Inflammatory macrophage treated with lipopolysaccharide for 4 hours (primary cell): ENCODE results near the gene OR6C74.

Experiments used
- DNase-seq: peaks from one replicate; pipeline ENCODE4 v3.0.0-alpha.2; 2020

Gene OR6C74

DNA sequence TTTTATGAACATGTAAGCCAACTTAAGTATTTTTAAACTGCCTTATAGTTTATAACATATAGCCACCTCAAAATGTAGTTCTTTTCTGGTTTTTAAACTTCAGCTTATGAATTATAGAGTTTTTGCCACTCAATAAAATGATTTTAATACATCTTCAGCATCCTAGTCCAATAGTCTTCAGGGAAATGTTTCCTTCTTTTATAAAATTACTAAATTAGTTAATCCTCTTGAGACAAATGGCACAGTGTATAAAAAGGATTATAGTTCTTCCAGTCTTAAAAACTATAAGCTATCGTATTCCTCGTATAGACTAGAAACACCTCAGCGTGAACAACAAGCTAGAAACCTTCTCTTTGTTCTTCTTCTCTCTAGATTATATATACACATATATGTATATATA lies at the start of gene OR6C74:
TSS of gene OR6C74 (plus strand) at position 301 of the 400 bp plus-strand sequence. CDS start 2,679 bp downstream, outside the sequence.
- no peak for DNase-seq

- no peak for DNase-seq
These were observed 23.7 kb upstream of the OR6C74 start, which contains the start of gene OR10A7 for GRCh38 chr12:55220725-55221124. Gene OR10A7, plus strand, starts transcription at chr12:55221025. Its CDS starts 0 bp downstream, at chr12:55221025.

- DNase-seq, result no peak
These were observed 17.9 kb upstream of the OR6C74 start for GRCh38 chr12:55226523-55226922.

DNA sequence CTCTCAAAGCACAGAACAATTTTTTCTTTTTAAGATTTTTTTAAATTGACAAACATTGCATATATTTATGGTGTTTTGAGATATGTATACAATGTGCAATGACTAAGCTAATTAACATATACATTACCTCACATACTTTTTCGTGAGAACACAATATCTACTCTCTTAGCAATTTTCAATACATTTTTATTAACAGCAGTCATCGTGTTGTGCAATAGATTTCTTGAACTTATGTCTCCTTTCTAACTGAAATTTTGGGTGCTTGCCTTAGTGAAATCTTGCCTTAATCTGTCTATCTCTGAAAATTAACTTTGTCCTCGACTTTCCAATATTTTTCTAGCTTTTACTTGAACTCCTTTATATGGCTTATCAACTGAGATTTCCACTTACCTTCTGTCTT lies 16.8 kb upstream of the OR6C74 start:
- DNase-seq, result no peak

GRCh38 chr12:55246159-55246558 lies 1.8 kb downstream of the OR6C74 start:
- no peak for DNase-seq

- DNase-seq, result no peak
These were observed 6.5 kb downstream of the OR6C74 start for GRCh38 chr12:55250944-55251343.

DNA sequence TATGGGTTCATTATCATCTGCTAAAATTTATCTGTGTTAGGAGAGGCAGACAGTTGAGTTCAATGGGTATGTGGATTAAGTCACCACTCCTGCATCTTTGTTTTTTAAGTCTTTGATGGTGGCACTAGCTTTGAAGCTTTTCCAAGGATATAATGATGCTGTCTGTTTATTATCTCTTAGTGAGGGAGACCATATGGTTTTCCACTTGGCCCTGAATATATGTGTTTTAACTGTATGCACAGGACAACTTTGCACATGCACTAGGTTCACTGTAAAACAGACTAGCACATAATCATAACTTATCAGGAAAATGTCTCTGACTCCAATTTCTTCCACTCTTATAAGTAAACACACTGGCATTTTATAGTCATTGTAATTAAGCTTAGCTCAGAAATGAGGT lies 8.9 kb downstream of the OR6C74 start:
- no peak for DNase-seq

DNA sequence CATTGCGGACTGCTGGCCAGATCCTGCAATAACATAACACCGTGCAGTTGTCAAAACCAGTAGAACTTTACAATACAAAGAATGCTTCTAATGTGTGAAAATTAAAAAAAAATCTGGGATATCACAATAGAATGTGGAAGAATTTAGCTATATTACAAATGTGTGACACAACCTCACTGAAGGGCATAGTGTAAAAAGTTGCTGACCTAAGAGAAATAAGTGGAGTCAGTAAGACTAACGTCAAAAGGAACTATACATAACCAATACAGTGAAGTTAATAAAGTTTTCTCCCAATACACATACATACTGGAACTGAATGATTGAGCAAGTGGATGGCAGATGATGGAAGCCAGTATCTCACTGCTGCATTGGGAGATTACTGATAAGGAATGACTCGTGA lies 12.4 kb downstream of the OR6C74 start:
- no peak for DNase-seq

GRCh38 chr12:55258303-55258702 lies 13.9 kb downstream of the OR6C74 start:
- DNase-seq, result no peak

- DNase-seq, result no peak
These were observed 36.6 kb downstream of the OR6C74 start for GRCh38 chr12:55280991-55281390.

DNA sequence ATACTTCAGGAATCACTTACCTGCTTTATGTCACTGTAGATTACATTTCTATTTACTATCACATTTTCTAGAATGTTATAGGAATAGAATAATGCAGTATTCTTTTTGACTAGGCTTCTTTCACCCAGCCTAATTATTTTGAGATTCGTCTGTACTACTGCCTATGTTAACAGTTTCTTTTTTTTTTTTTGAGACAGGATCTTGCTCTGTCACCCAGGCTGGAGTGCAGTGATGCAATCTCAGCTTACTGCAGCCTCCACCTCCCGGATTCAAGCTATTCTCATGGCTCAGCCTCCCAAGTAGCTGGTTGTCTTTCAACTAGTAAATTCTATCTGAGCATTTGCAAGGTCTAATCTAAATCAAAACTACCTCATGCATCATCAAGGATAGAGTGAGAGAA lies 45.6 kb downstream of the OR6C74 start:
- DNase-seq, result no peak
